B cell (primary cell): ENCODE data around the gene SOSTDC1. TPM values are rescaled to one million over a fixed set of nuclear protein-coding genes. Genes with fewer than 3 reads are reported as not detected.

ENCODE experiments used
- ATAC-seq: fragments of 200-7000 bp; cut with Tn5 transposase; one replicate; pipeline ENCODE4 v1.10.0; 2021; ENCODE audit warnings: low read depth, mild to moderate bottlenecking, moderate number of reproducible peaks, moderate library complexity
- CTCF ChIA-PET: fragments of 350-600 bp; sonication (Branson Sonifier 250); formaldehyde crosslinking; loops from one replicate; lab custom pipeline; 2021; ENCODE audit warnings: antibody characterized with exemption, inconsistent platforms; lab: Charles Lee
- POLR2A ChIA-PET: fragments of 350-600 bp; sonication (Branson Sonifier 250); formaldehyde crosslinking; loops from one replicate; lab custom pipeline; 2021; ENCODE audit warnings: antibody characterized with exemption; lab: Charles Lee
- DNase-seq: peaks from one replicate; pipeline ENCODE4 v3.0.0; 2013
- H2AFZ ChIP-seq: 2 replicates; pipeline ENCODE4 v1.6.1; 2012; ENCODE audit warnings: mild to moderate bottlenecking, low read depth, low read length; ENCODE audit not compliant: insufficient read depth, poor library complexity, severe bottlenecking
- H3K27ac ChIP-seq, 2 donors: 1 replicate in 1 of 2; 2 replicates in 1 of 2; pipeline ENCODE4 v1.5.1; 2012 to 2013; ENCODE audit warnings: low read length in 2 of 2, mild to moderate bottlenecking in 2 of 2, moderate library complexity in 1 of 2
- H3K27me3 ChIP-seq, 4 experiments: fragments of 200-600 bp in 1 of 4; sonication (generic) in 1 of 4; replicated peaks in 1 of 4; 1 replicate in 2 of 4; 2 replicates in 2 of 4; pipeline versions ENCODE4 v1.6.1 to v1.7.0; 2013 to 2016; ENCODE audit warnings: low read length in 3 of 4, mild to moderate bottlenecking in 2 of 4, mixed read lengths in 1 of 4, moderate library complexity in 1 of 4; ENCODE audit not compliant: insufficient read depth in 4 of 4, control insufficient read depth in 3 of 4; ENCODE audit errors: control extremely low read depth in 1 of 4
- H3K36me3 ChIP-seq, 2 experiments: replicated peaks in 1 of 2; 1 replicate in 1 of 2; 2 replicates in 1 of 2; pipeline versions ENCODE4 v1.6.1 to v1.7.1; 2013; ENCODE audit warnings: low read length in 1 of 2; ENCODE audit not compliant: insufficient read depth in 2 of 2, control insufficient read depth in 1 of 2; ENCODE audit errors: control extremely low read depth in 1 of 2, extremely low read depth in 1 of 2
- H3K4me1 ChIP-seq, 2 donors: fragments of 200-600 bp in 1 of 2; sonication (generic) in 1 of 2; 1 replicate in 1 of 2; 2 replicates in 1 of 2; pipeline versions ENCODE4 v1.5.1 to v1.6.1; 2013 to 2017; ENCODE audit warnings: low read length in 2 of 2; ENCODE audit not compliant: control insufficient read depth in 2 of 2, insufficient read depth in 2 of 2
- H3K4me2 ChIP-seq: replicated peaks from 2 replicates; pipeline ENCODE3; 2012; ENCODE audit warnings: mild to moderate bottlenecking, low read depth, low read length; ENCODE audit not compliant: poor library complexity, severe bottlenecking
- H3K4me3 ChIP-seq, 5 experiments: fragments of 200-600 bp in 1 of 5; sonication (generic) in 1 of 5; 1 replicate in 3 of 5; 2 replicates in 2 of 5; pipeline versions ENCODE4 v1.5.1 to v1.7.0; 2011 to 2016; ENCODE audit warnings: low read length in 4 of 5, mild to moderate bottlenecking in 4 of 5, low read depth in 2 of 5, control low read depth in 1 of 5, moderate library complexity in 1 of 5; ENCODE audit not compliant: insufficient read depth in 1 of 5; ENCODE audit errors: control extremely low read depth in 1 of 5, extremely low read depth in 1 of 5
- H3K79me2 ChIP-seq: fragments of 200-600 bp; sonication (generic); one replicate; pipeline ENCODE4 v1.6.0; 2016; ENCODE audit warnings: low read length; ENCODE audit not compliant: control insufficient read depth, insufficient read depth
- H3K9ac ChIP-seq: fragments of 200-600 bp; sonication (generic); 2 replicates; pipeline ENCODE4 v1.6.1; 2017; ENCODE audit warnings: mild to moderate bottlenecking, low read length, moderate library complexity
- H3K9me3 ChIP-seq, 3 donors: one replicate each; pipeline versions ENCODE4 v1.6.1 to v1.7.1; 2013; ENCODE audit warnings: low read length in 2 of 3; ENCODE audit not compliant: control insufficient read depth in 2 of 3, insufficient read depth in 1 of 3; ENCODE audit errors: control extremely low read depth in 1 of 3
- H4K20me1 ChIP-seq: 2 replicates; pipeline ENCODE4 v1.6.0; 2012; ENCODE audit warnings: mild to moderate bottlenecking, low read length; ENCODE audit not compliant: insufficient read depth, control insufficient read depth, poor library complexity, severe bottlenecking
- H3K27ac Mint-ChIP-seq: one replicate; pipeline ENCODE4 v1.8.0; 2021; ENCODE audit warnings: mixed read lengths
- H3K27me3 Mint-ChIP-seq: one replicate; pipeline ENCODE4 v1.8.0; 2021; ENCODE audit warnings: mixed read lengths
- H3K4me1 Mint-ChIP-seq: one replicate; pipeline ENCODE4 v1.8.0; 2021; ENCODE audit warnings: mixed read lengths
- H3K4me3 Mint-ChIP-seq: one replicate; pipeline ENCODE4 v1.8.0; 2021; ENCODE audit warnings: mixed read lengths
- H3K9me3 Mint-ChIP-seq: one replicate; pipeline ENCODE4 v1.8.0; 2022; ENCODE audit warnings: mixed read lengths; ENCODE audit not compliant: insufficient read depth
- EZH2 ChIP-seq: IDR thresholded peaks from 2 replicates; pipeline ENCODE4 v1.6.1; 2012; ENCODE audit warnings: borderline replicate concordance, low read depth, mild to moderate bottlenecking, moderate library complexity, low read length; ENCODE audit not compliant: insufficient read depth, poor library complexity, severe bottlenecking
- WGBS: methylation state at CpG from one replicate; pipeline ENCODE4 v1.1.5; 2013; ENCODE audit warnings: missing lambda C conversion rate; ENCODE audit not compliant: insufficient coverage; 5-methylcytosine and 5-hydroxymethylcytosine counted together
- intact Hi-C: fragments of 100-400 bp; cut with micrococcal nuclease; formaldehyde crosslinking; loops from one replicate; pipeline ENCODE4 v1.10.0; 2022
- polyA plus RNA-seq: library from polyadenylated mRNA; depleted of rRNA; stranded (reverse); fragments of >200 nt; gene quantifications from 2 replicates; pipeline ENCODE4 v1.2.3, GENCODE V29; 2012
- total RNA-seq, 2 donors: library from RNA; stranded (reverse); fragments of 120-200 nt in 1 of 2; gene quantifications; 1 replicate in 1 of 2; 2 replicates in 1 of 2; pipeline versions ENCODE4 v1.2.3 to v1.2.4, GENCODE V29; 2013 to 2022
- TF ChIP-seq, protein P1 (sequence below): fragments of 200-600 bp; IDR thresholded peaks from one replicate; pipeline ENCODE4 v1.8.0; 2022; ENCODE audit warnings: antibody characterized with exemption, mild to moderate bottlenecking

Gene SOSTDC1
- total and polyA plus RNA-seq, 2 donors (not counting 1 experiment from before 2014, with no cell fraction given), result not detected

DNA sequence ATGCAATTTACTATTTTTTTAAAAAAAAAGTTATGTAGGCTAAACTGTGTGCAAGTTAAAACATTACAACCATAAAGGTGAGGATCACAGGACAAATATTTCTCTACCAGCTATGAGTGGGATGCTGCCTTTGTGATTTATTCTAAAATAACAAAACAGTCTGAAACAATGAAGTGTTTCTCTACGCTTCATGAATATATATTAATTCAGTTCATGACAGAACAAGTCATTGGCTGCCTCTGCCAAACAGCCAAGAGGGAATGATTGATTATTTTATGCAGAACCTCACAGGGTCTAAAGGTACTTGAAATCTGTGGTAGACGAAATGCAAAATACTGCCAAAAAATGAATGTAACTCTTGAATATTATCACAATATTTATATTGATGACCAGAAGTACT is 29.0 kb upstream of the SOSTDC1 start:
- Histone ChIP-seq H3K4me2 (no peak overlapping the region), H3K4me1 (no peaks in the 10 kb centered on the region), H3K9me3 (no peaks in the 10 kb centered on the region), H3K27me3 (no peaks in the 10 kb centered on the region), H3K9ac (no peak overlapping the region), H3K4me3 (no peak overlapping the region), H2AFZ (no peak overlapping the region), H3K27ac (no peak overlapping the region), H4K20me1 (no peaks in the 10 kb centered on the region), H3K36me3 (no peaks in the 10 kb centered on the region), H3K79me2 (no peaks in the 10 kb centered on the region)
- no CpG with 5 or more reads among the region's 2 CpGs for WGBS
- Mint-ChIP-seq H3K4me1 (no peaks in the 10 kb centered on the region), H3K27ac (no peak overlapping the region), H3K9me3 (no peaks in the 10 kb centered on the region), H3K4me3 (no peak overlapping the region), H3K27me3 (peaks cover 11% of the 10 kb centered on the region)
- no peak for DNase-seq
- CTCF ChIA-PET, result no interaction called here
- POLR2A ChIA-PET, result no interaction called here
- intact Hi-C loops, result no loop called here
- no peak for ATAC-seq
- TF ChIP-seq, protein P1, sequence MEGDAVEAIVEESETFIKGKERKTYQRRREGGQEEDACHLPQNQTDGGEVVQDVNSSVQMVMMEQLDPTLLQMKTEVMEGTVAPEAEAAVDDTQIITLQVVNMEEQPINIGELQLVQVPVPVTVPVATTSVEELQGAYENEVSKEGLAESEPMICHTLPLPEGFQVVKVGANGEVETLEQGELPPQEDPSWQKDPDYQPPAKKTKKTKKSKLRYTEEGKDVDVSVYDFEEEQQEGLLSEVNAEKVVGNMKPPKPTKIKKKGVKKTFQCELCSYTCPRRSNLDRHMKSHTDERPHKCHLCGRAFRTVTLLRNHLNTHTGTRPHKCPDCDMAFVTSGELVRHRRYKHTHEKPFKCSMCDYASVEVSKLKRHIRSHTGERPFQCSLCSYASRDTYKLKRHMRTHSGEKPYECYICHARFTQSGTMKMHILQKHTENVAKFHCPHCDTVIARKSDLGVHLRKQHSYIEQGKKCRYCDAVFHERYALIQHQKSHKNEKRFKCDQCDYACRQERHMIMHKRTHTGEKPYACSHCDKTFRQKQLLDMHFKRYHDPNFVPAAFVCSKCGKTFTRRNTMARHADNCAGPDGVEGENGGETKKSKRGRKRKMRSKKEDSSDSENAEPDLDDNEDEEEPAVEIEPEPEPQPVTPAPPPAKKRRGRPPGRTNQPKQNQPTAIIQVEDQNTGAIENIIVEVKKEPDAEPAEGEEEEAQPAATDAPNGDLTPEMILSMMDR, result no peak
- TF ChIP-seq EZH2, result no peak

DNA sequence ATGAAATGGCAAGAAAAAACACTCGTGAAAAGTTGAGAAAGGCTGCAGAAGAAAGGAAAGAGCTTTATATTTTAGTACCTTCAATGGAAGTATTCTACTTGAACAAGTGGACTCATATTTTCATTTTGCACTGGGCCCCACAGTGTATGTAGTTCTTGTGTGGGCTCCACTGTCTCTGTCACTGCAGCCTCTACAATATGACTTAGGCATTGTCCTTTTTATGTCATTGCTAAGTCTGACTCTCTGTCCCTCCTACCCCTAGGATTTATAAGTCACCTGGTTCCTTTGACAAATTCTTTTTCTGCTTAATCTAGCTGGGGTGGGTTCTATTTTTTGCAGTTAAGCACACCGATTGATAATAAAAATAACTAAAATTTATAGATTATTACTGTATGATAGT is 27.7 kb upstream of the SOSTDC1 start:
- ATAC-seq, result no peak
- POLR2A ChIA-PET, result no interaction called here
- Histone ChIP-seq H3K36me3 (no peaks in the 10 kb centered on the region), H3K9me3 (no peaks in the 10 kb centered on the region), H2AFZ (no peak overlapping the region), H3K27ac (no peak overlapping the region), H3K4me2 (no peak overlapping the region), H3K4me3 (no peak overlapping the region), H3K9ac (no peak overlapping the region), H3K79me2 (no peaks in the 10 kb centered on the region), H4K20me1 (no peaks in the 10 kb centered on the region), H3K4me1 (no peaks in the 10 kb centered on the region), H3K27me3 (no peaks in the 10 kb centered on the region)
- CTCF ChIA-PET, result no interaction called here
- no peak overlapping the region for H3K27ac Mint-ChIP-seq
- H3K4me1 Mint-ChIP-seq, result no peaks in the 10 kb centered on the region
- no CpG with 5 or more reads among the region's 2 CpGs for WGBS
- no peaks in the 10 kb centered on the region for H3K9me3 Mint-ChIP-seq
- no peak for DNase-seq
- H3K27me3 Mint-ChIP-seq, result peaks cover 11% of the 10 kb centered on the region
- TF ChIP-seq, protein P1, result no peak
- TF ChIP-seq EZH2, result no peak
- intact Hi-C loops, result no loop called here
- no peak overlapping the region for H3K4me3 Mint-ChIP-seq
